ENCODE results near the gene NR3C1.
A peak's percentile ranks its signal among the peaks of the same experiment; 100 is the strongest.

DNA sequence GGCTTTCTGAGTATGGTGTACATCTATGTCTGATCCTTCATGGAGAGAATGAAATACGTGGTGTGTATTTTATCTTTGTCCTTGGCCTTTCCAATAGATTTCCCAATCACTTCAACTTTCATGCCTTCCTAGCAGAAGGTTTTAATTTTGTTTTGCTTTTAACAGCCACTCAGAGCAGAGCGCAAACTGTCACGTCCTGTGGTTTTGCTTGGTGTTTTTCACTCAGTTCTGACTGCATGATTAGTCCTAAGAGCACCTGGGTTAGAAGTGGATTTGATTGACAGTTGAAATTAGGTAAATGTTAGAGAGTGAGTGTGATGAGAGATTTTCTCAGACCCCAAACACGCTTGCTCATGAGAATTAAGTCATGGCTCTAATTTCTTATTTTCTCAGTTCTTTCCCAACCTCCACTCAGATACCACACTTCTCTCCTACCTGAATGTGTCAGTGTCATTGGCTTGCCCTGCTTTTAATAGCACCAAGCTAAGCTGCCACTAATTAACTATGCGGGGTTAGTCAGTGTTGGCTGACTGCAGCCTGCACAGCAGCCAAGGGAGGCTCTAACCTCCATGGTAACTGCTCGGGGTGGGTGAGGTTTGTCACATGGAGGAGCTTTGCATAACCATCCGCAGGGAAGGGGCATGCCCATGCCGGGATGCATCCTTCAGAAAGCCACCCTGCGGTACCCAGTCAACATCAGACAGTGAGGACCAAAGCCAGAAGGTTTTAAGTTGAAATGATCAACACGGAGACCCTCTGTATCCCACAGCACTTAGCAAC is 173.4 kb downstream of the NR3C1 start:
- TF ChIP-seq CTCF (IDR thresholded peaks at IDR 0.05; ENCODE audit: poor library complexity, severe bottlenecking) = no peak
- TF ChIP-seq TAF1 (IDR thresholded peaks at IDR 0.05; ENCODE audit: low read depth) = no peak
- TF ChIP-seq RAD21 (conservative IDR thresholded peaks at IDR 0.05) = no peak
- TF ChIP-seq EP300 (conservative IDR thresholded peaks at IDR 0.05; ENCODE audit: poor library complexity, severe bottlenecking) = peak; percentile 45
- no peak for TF ChIP-seq REST (IDR thresholded peaks at IDR 0.05; ENCODE audit: borderline replicate concordance)
- TF ChIP-seq POLR2AphosphoS5 (IDR thresholded peaks at IDR 0.05) = peak; percentile 41

Data from neural cell (in vitro differentiated cells).